Endothelial cell of umbilical vein (primary cell): ENCODE results near the gene LRRC7. TPM values are rescaled to one million over a fixed set of nuclear protein-coding genes. Genes with fewer than 3 reads are reported as not detected.

Source experiments
- BruUV-seq: library from RNA; stranded (reverse); fragments of 400-500 nt; replicated peaks from 2 replicates; lab custom pipeline; 2021; lab: Mats Ljungman, UMichigan
- CTCF ChIA-PET: fragments of 300-600, 350-600 bp; sonication (Branson Sonifier 250); formaldehyde crosslinking; loops from one replicate; lab custom pipeline; 2021; ENCODE audit warnings: antibody characterized with exemption, inconsistent platforms; lab: Charles Lee
- POLR2A ChIA-PET: fragments of 300-600, 350-600 bp; sonication (Branson Sonifier 250); formaldehyde crosslinking; loops from one replicate; lab custom pipeline; 2021; ENCODE audit warnings: antibody characterized with exemption, inconsistent platforms; lab: Charles Lee
- DNase-seq: peaks from one replicate; pipeline ENCODE4 v3.0.0-alpha.2; 2011; ENCODE audit warnings: low read depth, low spot score
- FAIRE-seq: peaks from 2 replicates; lab custom pipeline; 2011; peaks lifted over from hg19 to GRCh38; lab: Jason Lieb, UNC
- H2AFZ ChIP-seq: 2 replicates; pipeline ENCODE4 v1.6.0; 2012; ENCODE audit warnings: low read depth, low read length, control low read depth, inconsistent platforms
- H3K27ac ChIP-seq: 2 replicates; pipeline ENCODE4 v1.5.1; 2011; ENCODE audit warnings: low read depth, mild to moderate bottlenecking, control low read depth, low read length, moderate library complexity; ENCODE audit not compliant: insufficient read depth
- H3K27me3 ChIP-seq, 2 experiments: 2 replicates each; pipeline versions ENCODE4 v1.6.0 to v1.6.1; 2011; ENCODE audit warnings: low read length in 2 of 2, mixed read lengths in 1 of 2; ENCODE audit not compliant: control insufficient read depth in 2 of 2, insufficient read depth in 2 of 2
- H3K36me3 ChIP-seq, 2 experiments: 2 replicates in 1 of 2; 3 replicates in 1 of 2; pipeline ENCODE4 v1.5.1; 2011; ENCODE audit warnings: low read length in 2 of 2, mild to moderate bottlenecking in 1 of 2, moderate library complexity in 1 of 2; ENCODE audit not compliant: control insufficient read depth in 2 of 2, insufficient read depth in 2 of 2; ENCODE audit errors: extremely low read depth in 1 of 2
- H3K4me1 ChIP-seq: 3 replicates; pipeline ENCODE4 v1.5.1; 2011; ENCODE audit warnings: mild to moderate bottlenecking, low read length; ENCODE audit not compliant: control insufficient read depth, insufficient read depth; ENCODE audit errors: extremely low read depth
- H3K4me2 ChIP-seq: 2 replicates; pipeline ENCODE4 v1.6.1; 2011; ENCODE audit warnings: low read length, control low read depth, mixed read lengths; ENCODE audit not compliant: insufficient read depth
- H3K4me3 ChIP-seq, 3 experiments: fragments of 200-600 bp in 1 of 3; sonication (generic), shearing (Covaris generic) in 1 of 3; replicated peaks in 1 of 3; 2 replicates each; pipeline ENCODE4 v1.5.1; 2011 to 2016; ENCODE audit warnings: control low read depth in 3 of 3, low read length in 3 of 3, mild to moderate bottlenecking in 2 of 3, inconsistent platforms in 1 of 3, low read depth in 1 of 3, moderate library complexity in 1 of 3; ENCODE audit not compliant: insufficient read depth in 1 of 3
- H3K79me2 ChIP-seq: 2 replicates; pipeline ENCODE4 v1.6.0; 2012; ENCODE audit warnings: low read length, inconsistent platforms; ENCODE audit not compliant: control insufficient read depth, insufficient read depth
- H3K9ac ChIP-seq: replicated peaks from 2 replicates; pipeline ENCODE3; 2011; ENCODE audit warnings: low read length, control low read depth; ENCODE audit not compliant: insufficient read depth; ENCODE audit errors: extremely low read depth
- H3K9me1 ChIP-seq: replicated peaks from 3 replicates; pipeline ENCODE4 v1.6.0; 2011; ENCODE audit warnings: mild to moderate bottlenecking, low read length; ENCODE audit not compliant: control insufficient read depth, insufficient read depth; ENCODE audit errors: extremely low read depth
- H3K9me3 ChIP-seq: replicated peaks from 2 replicates; pipeline ENCODE4 v1.5.1; 2012; ENCODE audit warnings: low read length, inconsistent platforms; ENCODE audit not compliant: control insufficient read depth, insufficient read depth
- H4K20me1 ChIP-seq: replicated peaks from 2 replicates; pipeline ENCODE3; 2011; ENCODE audit warnings: mild to moderate bottlenecking, low read length; ENCODE audit not compliant: control insufficient read depth, insufficient read depth; ENCODE audit errors: extremely low read depth
- CTCF ChIP-seq, 2 donors: IDR thresholded peaks; 1 replicate in 1 of 2; 2 replicates in 1 of 2; pipeline ENCODE4 v1.5.1; 2011; ENCODE audit warnings: low read length in 2 of 2, mild to moderate bottlenecking in 2 of 2, moderate library complexity in 2 of 2, control low read depth in 1 of 2, inconsistent platforms in 1 of 2, low read depth in 1 of 2; ENCODE audit not compliant: insufficient read depth in 1 of 2; ENCODE audit errors: extremely low read depth in 1 of 2
- EZH2 ChIP-seq: IDR thresholded peaks from 2 replicates; pipeline ENCODE4 v1.6.1; 2012; ENCODE audit warnings: borderline replicate concordance, low read depth, mild to moderate bottlenecking, moderate library complexity, low read length, inconsistent platforms; ENCODE audit not compliant: severe bottlenecking
- FOS ChIP-seq: IDR thresholded peaks from 2 replicates; pipeline ENCODE4 v1.6.1; 2011; ENCODE audit warnings: mild to moderate bottlenecking, low read length, moderate library complexity, borderline replicate concordance; ENCODE audit not compliant: insufficient read depth
- GATA2 ChIP-seq: IDR thresholded peaks from 2 replicates; pipeline ENCODE4 v1.7.0; 2011; ENCODE audit warnings: low read depth, mild to moderate bottlenecking, moderate library complexity, mixed read lengths, low read length; ENCODE audit not compliant: insufficient read length, insufficient read depth
- JUN ChIP-seq: IDR thresholded peaks from 2 replicates; pipeline ENCODE4 v1.6.1; 2011; ENCODE audit warnings: borderline replicate concordance, low read depth; ENCODE audit not compliant: insufficient read length, insufficient read depth
- MAX ChIP-seq: IDR thresholded peaks from 2 replicates; pipeline ENCODE4 v1.6.1; 2011; ENCODE audit not compliant: insufficient read depth, insufficient read length
- MYC ChIP-seq: IDR thresholded peaks from one replicate; pipeline ENCODE4 v1.6.1; 2011; ENCODE audit warnings: mild to moderate bottlenecking, low read depth, low read length
- POLR2A ChIP-seq: IDR thresholded peaks from 2 replicates; pipeline ENCODE4 v1.6.1; 2012; ENCODE audit warnings: low read depth, mild to moderate bottlenecking, control low read depth, low read length
- POLR2AphosphoS5 ChIP-seq: IDR thresholded peaks from 2 replicates; pipeline ENCODE4 v1.6.1; 2012; ENCODE audit warnings: low read depth, mild to moderate bottlenecking, control low read depth, low read length, moderate library complexity; ENCODE audit not compliant: insufficient read depth
- dilution Hi-C: fragments of 300-500 bp; cut with MboI; formaldehyde crosslinking; loops from one replicate; pipeline ENCODE4 v1.15.0; 2019; ENCODE audit warnings: low sequenced_read_pairs; ENCODE audit not compliant: extremely low pct_ligation_motif_present
- intact Hi-C: fragments of 100-400 bp; cut with micrococcal nuclease; formaldehyde crosslinking; loops from one replicate; pipeline ENCODE4 v1.10.0; 2022
- polyA plus RNA-seq, 4 experiments: library from polyadenylated mRNA; depleted of rRNA in 3 of 4; stranded (reverse) in 3 of 4; unstranded in 1 of 4; fragments of >200 nt; gene quantifications; 2 replicates each; pipeline versions ENCODE4 v1.2.1 to v1.2.3, GENCODE V29; 2011 to 2012; ENCODE audit warnings: missing spikeins in 1 of 4
- total RNA-seq: library from RNA; stranded (reverse); gene quantifications from 2 replicates; pipeline ENCODE4 v1.2.3, GENCODE V29; 2021

LRRC7 gene
- total and polyA plus RNA-seq, 2 donors (not counting 3 experiments of a cell fraction or from before 2014, with no cell fraction given) = 0.11 to 0.58 TPM

- H4K20me1 ChIP-seq = no peaks in the 10 kb centered on the region
- no peak overlapping the region for H2AFZ ChIP-seq
- no TSS peak for BruUV-seq
- H3K27ac ChIP-seq = no peak overlapping the region
- no peaks in the 10 kb centered on the region for H3K9me1 ChIP-seq
- H3K9ac ChIP-seq = no peak overlapping the region
- DNase-seq = no peak
- ChIA-PET CTCF (interaction anchor here (0.8 to 1.6 kb wide), 3 partner anchors 8 to 24 kb away, joined by 3 to 6 read pairs (median 4); no protein-coding TSS in a partner anchor), POLR2A (no interaction called here)
- dilution Hi-C loops = no loop called here
- H3K9me3 ChIP-seq = no peaks in the 10 kb centered on the region
- H3K4me2 ChIP-seq = no peak overlapping the region
- intact Hi-C loops = no loop called here
- no peak overlapping the region for H3K4me3 ChIP-seq
- FAIRE-seq = no peak
- H3K36me3 ChIP-seq = no peaks in the 10 kb centered on the region
- no peaks in the 10 kb centered on the region for H3K4me1 ChIP-seq
- no peaks in the 10 kb centered on the region for H3K27me3 ChIP-seq
- no peak for TF ChIP-seq GATA2
- TF ChIP-seq EZH2 = no peak
- no peak for TF ChIP-seq JUN
- TF ChIP-seq CTCF (IDR thresholded peaks at IDR 0.05; ENCODE audit: extremely low read depth in 1 of 2, insufficient read depth in 1 of 2, low read depth in 1 of 2, low read length in 2 of 2) = no peak
- TF ChIP-seq MAX = no peak
- no peak for TF ChIP-seq MYC
- TF ChIP-seq FOS = no peak
- TF ChIP-seq POLR2AphosphoS5 = no peak
- TF ChIP-seq POLR2A = no peak
- no peaks in the 10 kb centered on the region for H3K79me2 ChIP-seq
These were observed 458.1 kb downstream of the LRRC7 start for GRCh38 chr1:70025846-70026245.
